HG02943 (cell line): Measurements from ENCODE around the gene RCE1.

Experiments used
- ATAC-seq: cut with Tn5 transposase; IDR thresholded peaks from one replicate; pipeline ENCODE4 v1.9.1; 2021; ENCODE audit warnings: mild to moderate bottlenecking, low read depth, moderate library complexity; ENCODE audit not compliant: unreplicated experiment

The RCE1 gene

DNA sequence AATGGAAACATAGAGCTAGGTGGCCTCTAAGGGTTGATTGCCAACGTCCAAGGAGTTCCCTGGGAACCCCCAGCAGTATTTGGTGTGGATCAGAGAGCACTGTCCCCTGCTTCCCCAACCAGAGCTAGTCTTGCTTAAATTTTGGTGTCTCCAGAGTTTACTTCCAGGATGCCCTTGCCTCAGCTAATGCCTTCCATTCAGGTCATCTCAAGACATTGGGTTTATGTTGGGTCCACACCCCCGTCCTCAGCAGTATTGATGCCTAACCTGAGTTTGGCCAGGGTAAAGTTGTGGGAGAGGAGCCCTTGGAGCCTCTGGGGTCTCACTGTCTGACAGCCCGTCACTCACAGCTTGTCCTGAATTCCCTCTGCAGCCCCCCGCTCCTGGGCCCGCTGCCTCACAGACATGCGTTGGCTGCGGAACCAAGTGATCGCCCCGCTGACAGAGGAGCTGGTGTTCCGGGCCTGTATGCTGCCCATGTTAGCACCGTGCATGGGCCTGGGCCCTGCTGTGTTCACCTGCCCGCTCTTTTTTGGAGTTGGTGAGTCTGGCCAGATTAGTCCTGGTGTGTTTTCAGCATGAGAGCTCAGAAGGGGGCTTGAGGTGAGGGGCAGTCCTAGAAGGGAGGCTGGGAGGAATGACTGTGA, 1.4 kb downstream of the RCE1 start:
- no peak for ATAC-seq

DNA sequence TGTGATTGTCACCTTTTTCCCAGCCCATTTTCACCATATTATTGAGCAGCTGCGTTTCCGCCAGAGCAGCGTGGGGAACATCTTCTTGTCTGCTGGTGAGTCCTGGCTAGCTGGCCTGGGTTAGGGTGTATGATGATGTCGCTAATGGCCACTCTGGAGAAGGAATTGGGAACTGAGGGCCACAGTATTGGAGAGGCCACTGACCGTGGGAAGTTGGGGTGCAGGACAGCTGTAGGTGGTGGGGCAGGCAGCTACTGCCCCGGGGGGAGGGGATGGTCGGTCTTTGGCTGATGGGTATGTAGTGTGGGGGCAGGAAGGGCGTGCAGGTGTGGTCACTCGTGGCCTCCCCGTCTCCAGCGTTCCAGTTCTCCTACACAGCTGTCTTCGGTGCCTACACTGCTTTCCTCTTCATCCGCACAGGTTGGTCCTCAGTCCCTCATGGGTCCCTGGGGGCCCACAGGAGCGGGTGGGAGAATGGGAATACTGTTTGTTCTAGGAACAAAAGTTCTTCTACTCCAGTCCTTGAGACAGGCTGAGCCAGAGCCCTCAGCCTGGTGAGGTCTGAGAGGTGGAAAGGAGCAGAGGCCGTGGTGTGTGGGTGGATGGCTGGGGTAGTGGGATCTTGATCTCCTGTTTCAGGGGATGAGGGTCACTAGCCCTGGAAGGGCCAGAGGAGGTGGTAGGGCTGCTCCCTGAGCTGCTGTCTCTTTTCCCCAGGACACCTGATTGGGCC, 2.1 kb downstream of the RCE1 start:
- ATAC-seq = no peak

DNA sequence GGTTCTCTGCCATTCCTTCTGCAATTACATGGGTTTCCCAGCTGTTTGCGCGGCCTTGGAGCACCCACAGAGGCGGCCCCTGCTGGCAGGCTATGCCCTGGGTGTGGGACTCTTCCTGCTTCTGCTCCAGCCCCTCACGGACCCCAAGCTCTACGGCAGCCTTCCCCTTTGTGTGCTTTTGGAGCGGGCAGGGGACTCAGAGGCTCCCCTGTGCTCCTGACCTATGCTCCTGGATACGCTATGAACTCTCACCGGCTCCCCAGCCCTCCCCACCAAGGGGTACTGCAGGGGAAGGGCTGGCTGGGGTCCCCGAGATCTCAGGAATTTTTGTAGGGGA, 2.6 kb downstream of the RCE1 start:
- ATAC-seq = no peak

DNA sequence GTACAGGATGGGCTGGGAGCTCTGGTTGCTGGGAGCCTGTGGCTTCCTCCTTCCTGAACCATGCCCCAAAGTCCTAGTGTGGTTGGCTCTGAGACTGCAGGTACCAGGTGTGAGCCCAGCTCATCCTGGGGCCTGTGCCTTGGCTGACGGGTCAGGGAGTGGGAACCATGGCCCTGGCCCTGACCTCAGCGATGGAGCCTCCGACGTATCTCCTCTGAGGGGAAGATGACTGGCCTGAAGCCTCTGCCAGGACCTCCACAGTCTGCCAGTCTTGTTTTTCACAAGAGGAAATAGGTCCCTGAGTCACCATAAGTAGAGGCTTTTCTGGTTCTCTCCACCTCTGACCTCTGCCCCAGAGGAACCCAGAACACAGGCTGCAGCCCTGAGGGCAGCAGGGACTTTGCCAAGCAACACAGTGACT, 3.4 kb downstream of the RCE1 start:
- no peak for ATAC-seq

DNA sequence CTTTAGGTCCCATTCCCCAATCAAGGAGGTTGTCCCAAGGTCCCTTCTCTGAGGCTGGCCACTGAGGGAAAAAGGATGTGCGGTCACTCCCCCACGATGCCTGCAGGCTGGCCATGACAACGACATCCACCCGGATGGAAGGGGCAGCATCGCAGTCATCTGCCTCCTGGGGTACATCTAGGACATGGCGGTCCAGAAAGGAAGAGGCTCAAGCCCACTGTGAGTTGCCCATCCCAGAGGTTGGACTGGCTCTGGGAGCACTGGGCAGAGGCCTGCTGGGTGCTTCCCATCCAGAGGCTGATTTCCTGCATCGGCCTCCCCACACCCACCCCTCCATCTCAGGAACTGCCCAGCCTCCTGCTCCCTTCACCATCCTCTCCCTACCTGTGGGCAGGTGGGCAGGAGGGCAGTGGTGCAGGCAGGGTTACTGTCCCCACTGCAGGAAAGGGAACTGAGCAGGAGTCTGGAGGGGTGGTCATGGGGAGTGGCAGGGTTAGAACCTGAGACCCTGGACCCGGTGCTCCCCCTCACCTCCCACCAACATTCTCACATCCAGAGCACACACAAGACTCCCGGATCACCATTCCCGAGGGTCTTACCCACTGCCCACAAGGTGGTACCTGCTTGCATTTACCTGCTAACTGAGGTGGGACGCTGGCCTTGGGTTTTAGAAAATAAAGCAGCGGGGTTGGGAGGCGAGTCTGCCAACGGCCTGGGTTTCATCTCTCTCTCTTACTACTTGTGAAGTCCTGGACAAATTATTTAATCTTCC, 4.4 kb downstream of the RCE1 start:
- no peak for ATAC-seq

DNA sequence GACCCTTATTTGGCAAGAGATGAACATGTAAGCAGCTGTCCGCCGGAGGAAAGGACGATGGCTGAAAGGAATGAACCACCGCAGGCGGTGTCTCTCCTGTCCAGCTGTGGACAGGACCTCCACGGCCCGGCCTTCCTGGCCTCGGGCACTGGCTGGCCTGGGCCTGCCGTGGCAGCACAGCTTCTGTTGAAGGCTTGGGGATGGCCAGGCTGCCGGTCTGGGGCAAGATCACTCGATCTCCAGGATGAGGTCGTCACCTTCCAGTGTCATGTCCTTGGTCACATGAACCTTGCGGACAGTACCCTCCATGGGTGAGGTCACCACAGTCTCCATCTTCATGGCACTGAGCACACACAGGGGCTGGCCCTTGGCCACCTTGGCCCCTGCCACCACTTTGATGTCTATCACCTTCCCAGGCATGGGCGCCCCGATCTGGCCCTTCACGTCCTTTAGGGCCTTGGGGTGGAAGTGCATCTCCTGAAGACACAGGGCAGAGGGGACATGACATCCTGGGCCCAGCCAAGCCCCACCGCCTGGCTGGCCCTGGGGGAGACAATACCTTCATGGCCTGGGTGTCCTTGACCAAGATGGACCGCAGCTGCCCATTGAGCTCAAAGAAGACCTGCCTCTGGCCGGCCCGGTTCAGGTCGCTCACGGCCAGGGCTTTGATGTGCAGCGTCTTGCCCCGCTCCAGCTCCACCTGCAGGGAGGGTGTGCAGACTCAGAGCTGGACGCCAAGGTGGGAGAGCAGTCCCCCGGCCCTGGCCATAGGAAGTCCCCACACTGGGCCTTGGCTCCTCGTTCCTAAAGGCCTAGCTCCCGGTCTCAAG, 5.6 kb downstream of the RCE1 start:
- no peak for ATAC-seq

DNA sequence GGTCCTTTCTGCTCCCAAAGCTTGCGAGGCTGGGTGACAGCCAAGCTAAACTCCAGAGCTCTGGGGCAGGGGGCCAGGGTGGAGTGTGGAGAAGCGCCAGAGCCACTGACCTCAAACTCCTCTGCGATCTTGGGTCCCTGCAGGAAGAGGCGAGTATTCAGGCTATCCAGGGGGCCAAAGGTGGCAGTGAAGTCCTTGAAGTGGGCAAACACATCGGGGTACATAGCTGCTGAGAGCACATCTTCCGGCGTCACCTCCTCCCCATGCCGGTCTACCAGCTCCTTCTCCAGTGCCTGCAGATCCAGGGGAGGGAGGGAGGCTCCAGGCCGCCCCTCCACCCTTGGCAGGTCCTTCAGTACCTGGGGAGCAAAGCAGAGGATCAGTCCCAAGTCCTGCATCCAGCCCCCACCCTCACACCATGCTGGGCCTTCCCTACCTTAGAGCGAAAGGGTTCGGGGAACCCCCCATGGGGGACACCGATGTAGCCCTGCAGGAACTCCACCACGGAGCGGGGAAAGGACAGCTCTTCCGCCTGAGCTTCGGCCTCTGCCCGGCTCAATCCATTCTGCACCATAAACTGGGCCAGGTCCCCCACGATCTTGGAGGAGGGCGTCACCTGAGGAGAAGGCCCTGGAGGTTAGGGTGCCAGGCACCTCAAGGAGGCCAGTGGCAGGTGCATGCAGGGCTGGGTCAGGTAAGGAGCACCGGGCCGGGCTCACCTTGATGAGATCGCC, 6.4 kb downstream of the RCE1 start:
- no peak for ATAC-seq

DNA sequence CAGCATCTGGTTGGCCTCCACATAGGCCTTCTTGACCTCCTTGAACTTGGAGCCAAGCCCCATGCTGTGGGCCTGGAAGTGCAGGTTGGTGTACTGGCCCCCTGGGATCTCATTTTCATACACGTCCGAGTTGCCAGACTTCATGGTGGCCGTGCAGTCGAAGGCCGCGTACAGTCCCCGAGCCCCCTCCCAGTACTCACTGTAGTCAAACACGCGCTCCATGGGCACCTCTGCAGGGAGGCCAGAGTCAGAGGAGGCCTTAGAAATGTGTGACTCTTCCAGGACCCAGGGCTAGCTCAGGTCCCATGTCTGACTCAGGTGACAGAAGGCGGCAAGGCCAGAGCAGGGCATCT, 7.0 kb downstream of the RCE1 start:
- no peak for ATAC-seq

DNA sequence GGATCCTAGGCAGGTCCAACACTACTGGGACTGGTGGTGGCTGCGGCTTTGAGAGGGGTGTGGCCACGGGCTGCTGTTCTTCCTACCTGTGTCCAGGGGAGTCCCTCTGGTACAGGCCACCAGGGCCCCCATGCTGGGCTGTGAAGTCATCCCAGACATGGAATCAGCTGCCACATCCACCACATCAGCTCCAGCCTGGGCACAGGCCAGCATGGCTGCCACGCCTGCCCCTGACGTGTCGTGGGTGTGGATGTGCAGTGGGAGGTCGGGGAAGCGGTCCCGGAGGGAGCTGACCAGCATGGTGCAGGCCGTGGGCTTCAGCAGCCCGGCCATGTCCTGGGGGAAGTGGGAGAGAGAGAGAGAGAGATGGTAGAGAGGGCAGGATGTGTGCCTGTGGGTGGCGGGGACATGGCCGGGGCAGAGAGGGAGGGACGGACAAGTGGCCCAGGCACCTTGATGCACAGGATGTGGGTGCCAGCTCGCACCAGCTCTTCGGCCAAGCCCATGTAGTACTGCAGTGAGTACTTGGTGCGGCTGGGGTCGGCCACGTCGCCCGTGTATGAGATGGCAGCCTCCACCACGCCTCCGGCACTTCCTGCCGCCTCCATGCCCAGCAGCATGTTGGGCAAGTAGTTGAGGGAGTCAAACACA, 7.5 kb downstream of the RCE1 start:
- ATAC-seq = no peak

DNA sequence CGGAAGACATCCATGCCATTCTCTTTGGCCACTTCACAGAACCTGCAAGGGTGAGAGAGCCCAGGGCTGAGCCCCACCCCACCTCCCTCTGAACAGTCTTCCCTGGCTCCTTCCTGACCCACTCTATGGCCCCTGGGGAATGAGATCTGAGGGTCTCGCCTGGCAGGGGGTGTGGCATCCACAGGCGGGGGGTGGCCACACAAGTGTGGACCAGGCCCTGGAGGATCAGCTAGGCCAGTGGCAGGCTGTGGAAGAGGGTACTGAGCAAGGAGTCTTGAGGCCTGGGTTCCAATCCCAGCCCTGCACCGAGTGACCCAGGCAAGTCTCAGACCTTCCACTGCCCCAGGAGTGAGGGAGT, 8.0 kb downstream of the RCE1 start:
- no peak for ATAC-seq

DNA sequence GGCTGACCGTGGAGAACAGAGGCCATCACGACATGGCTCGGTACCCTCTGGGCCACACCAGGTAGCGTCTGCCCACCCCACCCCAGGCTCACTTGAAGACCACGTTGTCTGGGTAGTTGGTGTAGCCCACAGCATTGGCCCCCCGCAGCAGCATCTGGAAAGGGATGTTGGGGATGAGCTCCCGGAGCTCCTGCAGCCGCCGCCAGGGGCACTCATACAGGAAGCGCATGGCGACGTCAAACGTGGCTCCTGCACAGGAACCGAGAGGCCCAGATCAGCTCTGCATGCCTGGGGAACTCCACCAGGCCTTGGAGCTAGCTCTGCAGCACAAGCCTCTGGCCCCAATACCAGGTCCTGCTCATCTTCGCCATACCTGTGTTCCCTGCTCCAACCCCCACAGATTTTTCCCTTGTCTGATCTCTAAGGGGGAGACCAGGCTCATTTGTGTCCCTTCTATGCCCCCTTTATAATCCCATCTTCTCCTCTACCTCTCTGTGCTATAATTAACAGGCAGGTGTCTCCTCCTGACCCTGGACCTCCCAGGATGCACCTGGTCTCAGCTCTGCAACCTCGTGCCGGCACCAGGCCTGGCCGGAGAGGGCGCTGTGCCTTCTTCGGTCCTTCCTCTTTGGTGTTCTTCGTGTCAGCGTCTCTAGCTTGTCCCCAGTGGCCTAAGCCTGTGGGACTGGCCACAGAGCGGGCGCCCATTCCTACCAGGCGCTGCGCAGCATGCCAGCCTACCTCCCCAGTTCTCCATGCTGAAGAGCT, 8.6 kb downstream of the RCE1 start:
- ATAC-seq = no peak

DNA sequence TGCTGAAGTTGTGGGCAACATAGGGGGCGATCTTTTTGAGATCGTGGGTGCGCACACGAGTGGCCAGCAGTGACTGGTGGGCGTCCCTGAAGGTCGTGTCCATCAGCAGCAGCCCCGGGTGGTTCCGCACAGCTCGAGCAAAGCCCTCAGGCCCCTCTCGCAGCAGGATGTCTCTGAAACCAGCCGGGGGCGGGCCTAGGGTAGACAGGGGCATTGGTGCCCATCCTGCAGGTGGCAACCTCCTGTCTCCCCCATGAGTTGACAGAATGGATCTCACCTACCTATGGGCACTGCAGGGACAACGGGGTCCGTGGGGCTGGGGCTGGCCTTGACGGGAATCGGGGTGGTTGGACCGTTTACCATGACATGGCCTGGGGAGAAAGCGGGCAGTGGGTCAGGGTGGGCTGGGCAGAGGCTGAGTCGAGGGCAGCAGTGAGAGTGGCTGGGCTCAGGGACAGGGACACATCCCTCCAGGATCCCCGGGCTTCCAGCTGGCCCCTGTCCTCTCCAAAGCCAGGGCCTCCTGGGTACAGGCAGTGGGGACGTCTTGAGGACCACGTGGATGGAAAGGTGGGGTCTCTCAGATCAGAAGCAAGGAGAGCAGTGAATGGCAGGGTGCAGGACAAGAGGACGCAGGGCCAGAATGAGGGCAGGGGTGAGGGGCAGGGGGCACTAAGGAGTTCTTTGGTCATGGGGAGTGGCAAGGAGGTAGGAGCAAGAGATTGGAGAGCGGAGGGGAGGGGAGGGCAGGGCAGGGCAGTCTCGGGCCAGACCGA, 9.4 kb downstream of the RCE1 start:
- no peak for ATAC-seq

DNA sequence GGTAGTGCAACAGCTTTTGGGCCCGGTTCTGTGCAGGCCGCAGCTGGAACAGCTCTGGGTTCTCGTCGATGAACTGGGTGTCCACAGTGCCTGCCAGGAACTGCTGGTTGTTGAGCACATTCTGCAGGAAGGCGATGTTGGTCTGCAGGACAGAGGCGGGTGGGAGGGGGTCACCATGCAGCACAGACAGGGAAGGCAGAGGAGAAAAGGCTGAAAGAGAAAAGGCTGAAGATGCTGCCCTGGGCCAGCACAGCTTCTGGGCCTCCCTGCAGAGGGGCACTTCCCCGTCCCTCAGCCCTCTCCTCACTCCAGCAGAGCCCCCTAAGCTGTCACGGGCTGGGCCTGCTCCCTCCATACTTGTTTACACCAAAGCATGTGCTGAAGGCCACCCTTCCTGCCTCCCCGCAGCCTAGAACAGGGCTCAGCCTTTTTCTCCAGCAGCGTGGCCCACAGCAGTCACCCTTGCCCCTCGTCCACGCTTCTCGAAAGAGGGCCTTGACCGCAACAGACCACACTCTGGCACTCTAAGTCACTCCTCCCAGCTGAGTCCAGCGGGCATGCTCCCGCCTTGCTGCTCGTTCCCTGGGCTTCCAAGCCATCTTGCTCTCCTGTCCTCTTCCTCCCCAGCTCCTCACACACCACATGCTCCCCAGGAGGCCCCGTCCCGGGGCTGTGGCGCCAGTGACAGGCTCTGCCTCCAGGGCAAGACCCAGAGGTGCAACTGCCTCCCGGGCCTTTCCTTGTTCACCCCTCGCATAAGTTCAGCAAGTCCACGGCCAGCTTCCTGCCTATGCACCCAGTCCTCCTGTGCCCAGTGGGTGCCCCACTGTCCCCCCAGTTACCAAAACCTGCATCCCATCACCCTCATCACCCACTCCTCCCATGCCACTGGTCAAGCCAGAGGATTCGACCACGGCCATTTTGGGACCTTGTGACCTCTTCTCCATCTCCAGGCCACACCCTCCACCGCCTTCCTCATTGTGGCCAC, 10.3 kb downstream of the RCE1 start:
- no peak for ATAC-seq

DNA sequence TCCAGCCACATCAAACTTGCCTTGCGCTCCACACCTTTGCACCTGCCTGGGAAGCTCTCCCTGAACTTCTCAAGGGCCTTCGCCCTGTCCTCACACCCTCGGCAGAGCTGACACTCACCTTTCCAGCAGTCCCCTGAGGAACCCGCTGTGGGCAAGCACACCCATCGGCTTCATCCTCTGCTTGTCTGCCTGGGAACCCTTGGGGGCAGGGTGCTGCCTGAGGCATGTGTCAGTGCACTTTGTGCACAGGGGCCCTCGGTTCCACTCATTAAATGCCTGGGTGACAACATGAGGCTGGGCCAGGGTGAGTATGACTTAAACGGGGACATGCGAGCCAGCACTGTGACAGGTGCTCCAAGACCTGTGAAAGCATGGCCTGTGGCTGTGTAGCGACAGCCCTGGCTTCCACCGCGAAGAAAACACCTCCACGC, 11.0 kb downstream of the RCE1 start:
- ATAC-seq = no peak

DNA sequence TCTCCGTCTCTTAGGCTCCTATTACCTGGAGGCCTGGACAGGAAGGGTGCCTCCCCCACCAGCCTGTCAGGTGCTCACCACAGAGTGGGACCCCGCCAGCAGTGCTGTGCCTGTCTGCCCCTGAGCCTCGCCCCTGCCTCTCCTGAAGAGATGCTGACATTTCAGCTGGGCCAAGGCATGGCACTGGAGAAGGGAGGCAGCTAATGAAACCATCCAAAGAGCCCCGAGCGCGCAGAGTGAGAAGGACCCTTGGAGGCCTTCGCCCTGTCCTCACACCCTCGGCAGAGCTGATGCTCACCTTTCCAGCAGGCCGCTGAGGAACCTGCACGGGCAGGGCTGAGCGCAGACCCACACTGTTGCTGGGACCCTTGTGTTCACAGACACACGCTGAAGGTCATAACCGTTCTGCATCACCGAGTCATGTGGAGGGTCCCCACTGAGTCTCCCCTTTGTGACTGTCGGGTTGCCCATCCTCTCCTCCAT, 11.5 kb downstream of the RCE1 start:
- ATAC-seq = no peak

DNA sequence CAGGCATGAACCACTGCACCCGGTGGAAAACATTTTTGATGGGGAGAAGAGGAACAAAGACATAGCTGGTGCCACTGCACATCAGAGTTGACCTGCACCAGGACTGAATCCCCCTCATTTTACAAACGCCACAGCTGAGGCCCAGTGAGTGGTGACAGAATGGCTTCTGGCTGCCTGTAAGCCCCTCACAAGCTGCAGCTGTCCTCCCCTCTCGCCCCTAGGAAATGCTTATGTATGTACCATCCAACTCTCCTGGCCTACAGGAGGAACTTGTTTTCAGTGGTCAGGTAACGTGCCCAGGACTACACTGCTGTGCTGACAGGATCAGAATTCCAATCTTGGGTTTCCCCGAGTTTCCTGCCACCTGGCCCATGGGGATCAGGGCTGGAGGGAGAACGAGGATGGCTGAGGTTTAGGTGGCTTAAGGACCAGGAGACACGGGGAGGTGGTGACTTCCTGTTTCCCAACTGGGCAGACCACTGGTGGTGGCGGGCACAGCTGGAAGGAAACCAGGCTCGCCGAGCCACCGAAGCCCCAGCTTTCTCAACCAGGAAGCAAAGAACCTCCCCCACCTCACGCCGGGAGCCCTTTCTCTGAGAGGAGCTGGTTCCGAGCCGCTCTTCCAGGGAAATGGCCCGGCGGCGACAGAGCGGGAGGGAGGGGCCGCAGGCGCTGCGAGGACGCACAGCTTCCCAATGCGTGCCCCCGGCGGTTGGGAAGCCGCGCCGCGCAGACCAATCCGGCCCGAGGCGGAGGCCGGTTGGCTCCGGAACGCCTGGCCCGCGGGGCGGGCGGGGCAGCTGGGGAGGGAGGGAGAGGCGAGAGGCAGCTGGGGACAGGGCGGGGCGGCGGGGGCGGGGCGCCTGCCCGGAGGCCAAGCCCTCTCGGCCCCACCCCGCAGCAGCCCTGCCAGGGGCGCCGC, 12.6 kb downstream of the RCE1 start:
- peak; percentile 57 for ATAC-seq
